ENCODE measurements around the gene SYNGR4.

- TF ChIP-seq CSDC2 (CRISPR knock-in tag; IDR thresholded peaks at IDR 0.05) = no peak
- TF ChIP-seq ARNTL (CRISPR knock-in tag; IDR thresholded peaks at IDR 0.05; ENCODE audit: borderline replicate concordance, low read depth) = no peak
- TF ChIP-seq ZFP30 (CRISPR knock-in tag; IDR thresholded peaks at IDR 0.05) = no peak
- TF ChIP-seq ESRRG (CRISPR knock-in tag; IDR thresholded peaks at IDR 0.05) = no peak
- TF ChIP-seq CREB5 (CRISPR knock-in tag; IDR thresholded peaks at IDR 0.05; ENCODE audit: low read depth) = no peak
- no peak for TF ChIP-seq TCF4 (CRISPR knock-in tag; IDR thresholded peaks at IDR 0.05; ENCODE audit: borderline replicate concordance)
- no peak for TF ChIP-seq ZNF70 (CRISPR knock-in tag; IDR thresholded peaks at IDR 0.05)
- TF ChIP-seq ZNF565 (CRISPR knock-in tag; conservative IDR thresholded peaks at IDR 0.05; ENCODE audit: low read depth) = no peak
- no peak for TF ChIP-seq PATZ1 (CRISPR knock-in tag; IDR thresholded peaks at IDR 0.05; ENCODE audit: borderline replicate concordance)
- TF ChIP-seq PPARA (CRISPR knock-in tag; IDR thresholded peaks at IDR 0.05; ENCODE audit: borderline replicate concordance) = no peak
These were observed 25.9 kb upstream of the SYNGR4 start for GRCh38 chr19:48338253-48338755.

All from SK-N-SH treated with all-trans-retinoic acid at 6 μM for 48 hours (cell line).